Gastroesophageal sphincter (tissue), 4 donors: Measurements from ENCODE around the gene TRIM2. TPM values are rescaled to one million over a fixed set of nuclear protein-coding genes. Genes with fewer than 3 reads are reported as not detected.

Source experiments
- ATAC-seq: fragments of 150-250 bp; one replicate; pipeline ENCODE4 v1.9.1; 2016; ENCODE audit warnings: mild to moderate bottlenecking, moderate library complexity
- H3K27ac ChIP-seq, 4 donors: fragments of 200-600 bp; sonication (generic) in 3 of 4; 1 replicate in 3 of 4; 2 replicates in 1 of 4; pipeline ENCODE4 v1.5.1; 2016 to 2019
- H3K27me3 ChIP-seq: fragments of 200-600 bp; sonication (generic); one replicate; pipeline ENCODE4 v1.5.1; 2019
- H3K36me3 ChIP-seq, 2 donors: fragments of 200-600 bp; sonication (generic); one replicate each; pipeline ENCODE4 v1.5.1; 2019; ENCODE audit warnings: control low read depth in 1 of 2
- H3K4me1 ChIP-seq, 3 donors: fragments of 200-600 bp; sonication (generic); 1 replicate in 2 of 3; 2 replicates in 1 of 3; pipeline ENCODE4 v1.5.1; 2016 to 2019; ENCODE audit warnings: control low read depth in 2 of 3
- H3K4me3 ChIP-seq, 2 donors: fragments of 200-600 bp; sonication (generic); one replicate each; pipeline ENCODE4 v1.5.1; 2019; ENCODE audit warnings: mild to moderate bottlenecking in 1 of 2, moderate library complexity in 1 of 2
- H3K9me3 ChIP-seq, 3 donors: fragments of 200-600 bp; sonication (generic); one replicate each; pipeline ENCODE4 v1.5.1; 2017 to 2019; ENCODE audit warnings: control low read depth in 2 of 3
- CTCF ChIP-seq, 4 experiments: fragments of 200-600 bp in 2 of 4; fragments of 450-650 bp in 2 of 4; sonication (generic) in 1 of 4; IDR thresholded peaks; one replicate each; pipeline ENCODE4 v1.5.1; 2017 to 2019; ENCODE audit warnings: antibody characterized with exemption in 4 of 4, mild to moderate bottlenecking in 2 of 4, moderate library complexity in 2 of 4
- EP300 ChIP-seq: sonication (generic); formaldehyde crosslinking; IDR thresholded peaks from one replicate; pipeline ENCODE4 v1.6.1; 2017; ENCODE audit warnings: antibody characterized with exemption, mild to moderate bottlenecking
- POLR2A ChIP-seq, 2 donors: fragments of 450-650 bp; IDR thresholded peaks; one replicate each; pipeline ENCODE4 v1.6.1; 2017; ENCODE audit warnings: antibody characterized with exemption in 2 of 2, mild to moderate bottlenecking in 2 of 2, moderate library complexity in 1 of 2
- POLR2AphosphoS5 ChIP-seq: sonication (generic); formaldehyde crosslinking; IDR thresholded peaks from one replicate; pipeline ENCODE4 v1.6.1; 2017; ENCODE audit warnings: antibody characterized with exemption
- WGBS, 2 donors: methylation state at CpG; one replicate each; pipeline ENCODE4 v1.1.5; 2018; ENCODE audit warnings: low coverage in 1 of 2; 5-methylcytosine and 5-hydroxymethylcytosine counted together
- total RNA-seq, 4 donors: library from RNA; depleted of rRNA; stranded (reverse); fragments of >200 nt; gene quantifications; one replicate each; pipeline ENCODE4 v1.1.0, GENCODE V29; 2016

Gene TRIM2
- total RNA-seq, 4 donors from 2014 or later = 31.2 to 59.2 (median 44.4) TPM

GRCh38 chr4:153245775-153246174, 41.5 kb downstream of the TRIM2 start:
- TF ChIP-seq EP300 (no peak), CTCF (IDR thresholded peaks at IDR 0.05) (no peak), POLR2AphosphoS5 (no peak), POLR2A (IDR thresholded peaks at IDR 0.05) (no peak)
- Histone ChIP-seq H3K4me3 (no peak overlapping the region), H3K27me3 (no peaks in the 10 kb centered on the region), H3K4me1 (peaks cover 0 to 46% (median 5%) of the 10 kb centered on the region in 3 donors), H3K36me3 (peaks cover 0 to 5% of the 10 kb centered on the region in 2 donors), H3K9me3 (no peaks in the 10 kb centered on the region), H3K27ac (no peak overlapping the region)
- WGBS, 2 donors = 90 to 94% methylated on average over 2 to 3 of the region's 3 CpGs
- no peak for ATAC-seq

- no peak overlapping the region for H3K27ac ChIP-seq
- no peak for ATAC-seq
- no peaks in the 10 kb centered on the region for H3K9me3 ChIP-seq
- no peaks in the 10 kb centered on the region for H3K36me3 ChIP-seq
- H3K4me3 ChIP-seq = no peak overlapping the region
- no peaks in the 10 kb centered on the region for H3K27me3 ChIP-seq
- H3K4me1 ChIP-seq = peaks cover 0 to 43% (median 5%) of the 10 kb centered on the region in 3 donors
- TF ChIP-seq CTCF (IDR thresholded peaks at IDR 0.05) (no peak), EP300 (no peak), POLR2AphosphoS5 (no peak), POLR2A (IDR thresholded peaks at IDR 0.05) (no peak)
- WGBS, 2 donors = 75 to 100% methylated on average over 1 to 3 of the region's 7 CpGs
Measured at GRCh38 chr4:153246446-153247115, 42.3 kb downstream of the TRIM2 start.

GRCh38 chr4:153247116-153247490, 42.9 kb downstream of the TRIM2 start:
- Histone ChIP-seq H3K36me3 (no peaks in the 10 kb centered on the region), H3K9me3 (no peaks in the 10 kb centered on the region), H3K4me3 (no peak overlapping the region), H3K4me1 (peaks cover 0 to 38% (median 5%) of the 10 kb centered on the region in 3 donors), H3K27me3 (no peaks in the 10 kb centered on the region), H3K27ac (no peak overlapping the region)
- WGBS, 2 donors = 88 to 100% methylated on average over 1 to 5 of the region's 6 CpGs
- ATAC-seq = no peak
- no peak for TF ChIP-seq EP300
- no peak for TF ChIP-seq POLR2AphosphoS5
- no peak for TF ChIP-seq CTCF (IDR thresholded peaks at IDR 0.05)
- TF ChIP-seq POLR2A (IDR thresholded peaks at IDR 0.05) = no peak

GRCh38 chr4:153248641-153249198, 44.5 kb downstream of the TRIM2 start:
- TF ChIP-seq CTCF (IDR thresholded peaks at IDR 0.05) (no peak), POLR2AphosphoS5 (no peak), POLR2A (IDR thresholded peaks at IDR 0.05) (no peak), EP300 (no peak)
- H3K4me3 ChIP-seq = peak overlapping the region; percentile 52 to 62
- 26 to 73% methylated on average over 3 to 8 of the region's 14 CpGs for WGBS, 2 donors
- H3K27me3 ChIP-seq = no peaks in the 10 kb centered on the region
- H3K4me1 ChIP-seq = peaks cover 0 to 23% (median 5%) of the 10 kb centered on the region in 3 donors
- no peaks in the 10 kb centered on the region for H3K9me3 ChIP-seq
- peak overlapping the region in 3 of 4 donors; percentile 53 to 81 (median 80) for H3K27ac ChIP-seq
- ATAC-seq = peak; percentile 9
- H3K36me3 ChIP-seq = no peaks in the 10 kb centered on the region
